Neural progenitor cell (in vitro differentiated cells): ENCODE results near the gene CPEB1. TPM values are rescaled to one million over a fixed set of nuclear protein-coding genes. Genes with fewer than 3 reads are reported as not detected.

Source experiments
- DNase-seq: peaks from one replicate; pipeline ENCODE4 v3.0.0-alpha.2; 2016; ENCODE audit warnings: low spot score
- H2AFZ ChIP-seq: fragments of 200-600 bp; sonication (generic); replicated peaks from 2 replicates; pipeline ENCODE4 v1.6.1; 2016; ENCODE audit warnings: antibody characterized with exemption
- H3F3A ChIP-seq: fragments of 200-600 bp; sonication (generic); 2 replicates; pipeline ENCODE4 v1.6.1; 2016; ENCODE audit warnings: antibody characterized with exemption, low read depth
- H3K27ac ChIP-seq: fragments of 200-600 bp; sonication (generic); 2 replicates; pipeline ENCODE4 v1.5.1; 2016; ENCODE audit warnings: mild to moderate bottlenecking
- H3K27me3 ChIP-seq: fragments of 200-600 bp; sonication (generic); 2 replicates; pipeline ENCODE4 v1.6.1; 2016; ENCODE audit warnings: mild to moderate bottlenecking, moderate library complexity
- H3K36me3 ChIP-seq: fragments of 200-600 bp; sonication (generic); 2 replicates; pipeline ENCODE4 v1.5.1; 2016
- H3K4me1 ChIP-seq: fragments of 200-600 bp; sonication (generic); 2 replicates; pipeline ENCODE4 v1.6.1; 2016; ENCODE audit warnings: mixed run types
- H3K4me2 ChIP-seq: fragments of 200-600 bp; sonication (generic); 2 replicates; pipeline ENCODE4 v1.6.1; 2016
- H3K4me3 ChIP-seq: fragments of 200-600 bp; sonication (generic); 2 replicates; pipeline ENCODE4 v1.5.1; 2016
- H3K79me2 ChIP-seq: fragments of 200-600 bp; sonication (generic); 2 replicates; pipeline ENCODE4 v1.6.1; 2016; ENCODE audit warnings: low read depth
- H3K9ac ChIP-seq: fragments of 200-600 bp; sonication (generic); 2 replicates; pipeline ENCODE4 v1.6.1; 2016
- H3K9me3 ChIP-seq: fragments of 200-600 bp; sonication (generic); 2 replicates; pipeline ENCODE4 v1.5.1; 2016; ENCODE audit warnings: low read depth
- H4K20me1 ChIP-seq: fragments of 200-600 bp; sonication (generic); 2 replicates; pipeline ENCODE4 v1.6.1; 2016; ENCODE audit warnings: low read depth
- H3K27ac Mint-ChIP-seq: 3 replicates; pipeline ENCODE4 v1.8.0; 2021; ENCODE audit warnings: mixed read lengths
- H3K27me3 Mint-ChIP-seq: 2 replicates; pipeline ENCODE4 v1.8.0; 2022; ENCODE audit warnings: low read depth, mild to moderate bottlenecking, inconsistent platforms, moderate library complexity, mixed read lengths; ENCODE audit not compliant: insufficient read depth
- H3K36me3 Mint-ChIP-seq: 3 replicates; pipeline ENCODE4 v1.8.0; 2021; ENCODE audit warnings: mixed read lengths
- H3K4me1 Mint-ChIP-seq: 3 replicates; pipeline ENCODE4 v1.8.0; 2021; ENCODE audit warnings: mixed read lengths
- H3K4me3 Mint-ChIP-seq: 3 replicates; pipeline ENCODE4 v1.8.0; 2021; ENCODE audit warnings: mild to moderate bottlenecking, moderate library complexity, mixed read lengths
- H3K9me3 Mint-ChIP-seq: 3 replicates; pipeline ENCODE4 v1.8.0; 2020; ENCODE audit warnings: mixed read lengths
- CTCF ChIP-seq: fragments of 200-600 bp; sonication (generic); IDR thresholded peaks from 2 replicates; pipeline ENCODE4 v1.5.1; 2017; ENCODE audit warnings: antibody characterized with exemption, mild to moderate bottlenecking
- EZH2 ChIP-seq: fragments of 200-600 bp; sonication (generic); IDR thresholded peaks from 2 replicates; pipeline ENCODE4 v1.6.1; 2017; ENCODE audit warnings: antibody characterized with exemption, mild to moderate bottlenecking, moderate library complexity
- EZH2phosphoT487 ChIP-seq: fragments of 200-600 bp; sonication (generic); IDR thresholded peaks from 2 replicates; pipeline ENCODE4 v1.6.1; 2017; ENCODE audit warnings: antibody characterized with exemption
- total RNA-seq: library from RNA; depleted of rRNA; stranded (reverse); fragments of >200 nt; gene quantifications from 2 replicates; pipeline ENCODE4 v1.2.3, GENCODE V29; 2015; ENCODE audit warnings: low replicate concordance

Gene CPEB1
- total RNA-seq, 1 donor from 2014 or later: 2.1 TPM

- no peaks in the 10 kb centered on the region for H3F3A ChIP-seq
- H3K4me3 Mint-ChIP-seq: peak overlapping the region; percentile 4
- no peaks in the 10 kb centered on the region for H3K36me3 Mint-ChIP-seq
- H3K4me1 Mint-ChIP-seq: peaks cover 27% of the 10 kb centered on the region
- H3K36me3 ChIP-seq: no peaks in the 10 kb centered on the region
- H3K27ac ChIP-seq: no peak overlapping the region
- H4K20me1 ChIP-seq: no peaks in the 10 kb centered on the region
- H3K4me2 ChIP-seq: no peak overlapping the region
- peaks cover 20% of the 10 kb centered on the region for H3K4me1 ChIP-seq
- H3K9me3 Mint-ChIP-seq: no peaks in the 10 kb centered on the region
- no peak for TF ChIP-seq EZH2phosphoT487
- TF ChIP-seq CTCF: no peak
- no peak for TF ChIP-seq EZH2
- H3K27me3 ChIP-seq: no peaks in the 10 kb centered on the region
- no peaks in the 10 kb centered on the region for H3K9me3 ChIP-seq
- peaks cover 2% of the 10 kb centered on the region for H3K27me3 Mint-ChIP-seq
- H2AFZ ChIP-seq: no peak overlapping the region
- no peaks in the 10 kb centered on the region for H3K79me2 ChIP-seq
- no peak overlapping the region for H3K4me3 ChIP-seq
- peak overlapping the region; percentile 0 for H3K27ac Mint-ChIP-seq
- no peak for DNase-seq
- no peak overlapping the region for H3K9ac ChIP-seq
Observed at GRCh38 chr15:82572986-82573385, 74.2 kb downstream of the CPEB1 start.

GRCh38 chr15:82572311-82572710 lies 74.9 kb downstream of the CPEB1 start:
- no peak overlapping the region for H3K4me3 ChIP-seq
- peak overlapping the region; percentile 67 for H3K4me2 ChIP-seq
- peak overlapping the region; percentile 41 for H3K27ac Mint-ChIP-seq
- H3K36me3 Mint-ChIP-seq: no peaks in the 10 kb centered on the region
- H3F3A ChIP-seq: no peaks in the 10 kb centered on the region
- H3K9ac ChIP-seq: no peak overlapping the region
- H3K4me1 Mint-ChIP-seq: peaks cover 27% of the 10 kb centered on the region
- no peak overlapping the region for H3K27ac ChIP-seq
- H3K27me3 ChIP-seq: no peaks in the 10 kb centered on the region
- no peaks in the 10 kb centered on the region for H4K20me1 ChIP-seq
- H3K27me3 Mint-ChIP-seq: peaks cover 2% of the 10 kb centered on the region
- peaks cover 20% of the 10 kb centered on the region for H3K4me1 ChIP-seq
- H3K4me3 Mint-ChIP-seq: peak overlapping the region; percentile 66
- H3K36me3 ChIP-seq: no peaks in the 10 kb centered on the region
- no peak for DNase-seq
- no peaks in the 10 kb centered on the region for H3K79me2 ChIP-seq
- TF ChIP-seq EZH2phosphoT487: no peak
- no peak for TF ChIP-seq EZH2
- no peak for TF ChIP-seq CTCF
- no peaks in the 10 kb centered on the region for H3K9me3 Mint-ChIP-seq
- peak overlapping the region; percentile 77 for H2AFZ ChIP-seq
- no peaks in the 10 kb centered on the region for H3K9me3 ChIP-seq

- no peak overlapping the region for H3K9ac ChIP-seq
- no peaks in the 10 kb centered on the region for H4K20me1 ChIP-seq
- no peaks in the 10 kb centered on the region for H3K36me3 Mint-ChIP-seq
- peaks cover 2% of the 10 kb centered on the region for H3K27me3 Mint-ChIP-seq
- H3K4me3 Mint-ChIP-seq: peak overlapping the region; percentile 79
- peak overlapping the region; percentile 26 for H3K4me3 ChIP-seq
- peak overlapping the region; percentile 67 for H3K4me2 ChIP-seq
- no peaks in the 10 kb centered on the region for H3K9me3 Mint-ChIP-seq
- TF ChIP-seq EZH2phosphoT487 (no peak), EZH2 (no peak), CTCF (no peak)
- no peak overlapping the region for H3K27ac Mint-ChIP-seq
- no peaks in the 10 kb centered on the region for H3F3A ChIP-seq
- no peaks in the 10 kb centered on the region for H3K27me3 ChIP-seq
- peak overlapping the region; percentile 77 for H2AFZ ChIP-seq
- no peak overlapping the region for H3K27ac ChIP-seq
- no peaks in the 10 kb centered on the region for H3K9me3 ChIP-seq
- DNase-seq: peak; percentile 76
- no peaks in the 10 kb centered on the region for H3K36me3 ChIP-seq
- H3K4me1 ChIP-seq: peaks cover 20% of the 10 kb centered on the region
- no peaks in the 10 kb centered on the region for H3K79me2 ChIP-seq
- H3K4me1 Mint-ChIP-seq: peaks cover 27% of the 10 kb centered on the region
Observed at GRCh38 chr15:82571722-82572222, 75.4 kb downstream of the CPEB1 start.
